Measurements from ENCODE around the gene CENPK. TPM values are rescaled to one million over a fixed set of nuclear protein-coding genes. Genes with fewer than 3 reads are reported as not detected.

Gene CENPK
- total RNA-seq, 4 donors from 2014 or later: 1.5 to 2.8 TPM; not detected in 2

DNA sequence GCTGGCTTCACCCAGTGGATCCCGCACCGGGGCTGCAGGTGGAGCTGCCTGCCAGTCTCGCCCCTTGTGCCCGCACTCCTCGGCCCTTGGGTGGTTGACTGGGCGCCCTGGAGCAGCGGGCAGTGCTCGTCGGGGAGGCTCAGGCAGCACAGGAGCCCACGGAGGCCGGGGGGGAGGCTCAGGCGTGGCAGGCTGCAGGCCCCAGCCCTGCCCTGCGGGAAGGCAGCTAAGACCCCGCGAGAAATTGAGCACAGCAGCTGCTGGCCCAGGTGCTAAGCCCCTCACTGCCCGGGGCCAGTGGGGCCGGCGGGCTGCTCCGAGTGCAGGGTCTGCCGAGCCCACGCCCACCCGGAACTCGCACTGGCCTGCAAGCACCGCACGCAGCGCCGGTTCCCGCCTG is 77.6 kb downstream of the CENPK start:
- no peaks in the 10 kb centered on the region for H3K27me3 ChIP-seq
- TF ChIP-seq POLR2A (IDR thresholded peaks at IDR 0.05) (no peak), EP300 (IDR thresholded peaks at IDR 0.05) (no peak)
- TF ChIP-seq, protein P1, sequence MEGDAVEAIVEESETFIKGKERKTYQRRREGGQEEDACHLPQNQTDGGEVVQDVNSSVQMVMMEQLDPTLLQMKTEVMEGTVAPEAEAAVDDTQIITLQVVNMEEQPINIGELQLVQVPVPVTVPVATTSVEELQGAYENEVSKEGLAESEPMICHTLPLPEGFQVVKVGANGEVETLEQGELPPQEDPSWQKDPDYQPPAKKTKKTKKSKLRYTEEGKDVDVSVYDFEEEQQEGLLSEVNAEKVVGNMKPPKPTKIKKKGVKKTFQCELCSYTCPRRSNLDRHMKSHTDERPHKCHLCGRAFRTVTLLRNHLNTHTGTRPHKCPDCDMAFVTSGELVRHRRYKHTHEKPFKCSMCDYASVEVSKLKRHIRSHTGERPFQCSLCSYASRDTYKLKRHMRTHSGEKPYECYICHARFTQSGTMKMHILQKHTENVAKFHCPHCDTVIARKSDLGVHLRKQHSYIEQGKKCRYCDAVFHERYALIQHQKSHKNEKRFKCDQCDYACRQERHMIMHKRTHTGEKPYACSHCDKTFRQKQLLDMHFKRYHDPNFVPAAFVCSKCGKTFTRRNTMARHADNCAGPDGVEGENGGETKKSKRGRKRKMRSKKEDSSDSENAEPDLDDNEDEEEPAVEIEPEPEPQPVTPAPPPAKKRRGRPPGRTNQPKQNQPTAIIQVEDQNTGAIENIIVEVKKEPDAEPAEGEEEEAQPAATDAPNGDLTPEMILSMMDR (IDR thresholded peaks at IDR 0.05): no peak
- peaks cover 0 to 12% (median 0%) of the 10 kb centered on the region in 4 donors for H3K4me1 ChIP-seq
- WGBS, 2 donors: 92 to 96% methylated on average over 17 to 20 of the region's 28 CpGs
- no peak overlapping the region for H3K27ac ChIP-seq
- DNase-seq (ENCODE audit: low spot score in 2 of 2): no peak
- H3K4me3 ChIP-seq: no peak overlapping the region
- no peaks in the 10 kb centered on the region for H3K9me3 ChIP-seq
- no peaks in the 10 kb centered on the region for H3K36me3 ChIP-seq

DNA sequence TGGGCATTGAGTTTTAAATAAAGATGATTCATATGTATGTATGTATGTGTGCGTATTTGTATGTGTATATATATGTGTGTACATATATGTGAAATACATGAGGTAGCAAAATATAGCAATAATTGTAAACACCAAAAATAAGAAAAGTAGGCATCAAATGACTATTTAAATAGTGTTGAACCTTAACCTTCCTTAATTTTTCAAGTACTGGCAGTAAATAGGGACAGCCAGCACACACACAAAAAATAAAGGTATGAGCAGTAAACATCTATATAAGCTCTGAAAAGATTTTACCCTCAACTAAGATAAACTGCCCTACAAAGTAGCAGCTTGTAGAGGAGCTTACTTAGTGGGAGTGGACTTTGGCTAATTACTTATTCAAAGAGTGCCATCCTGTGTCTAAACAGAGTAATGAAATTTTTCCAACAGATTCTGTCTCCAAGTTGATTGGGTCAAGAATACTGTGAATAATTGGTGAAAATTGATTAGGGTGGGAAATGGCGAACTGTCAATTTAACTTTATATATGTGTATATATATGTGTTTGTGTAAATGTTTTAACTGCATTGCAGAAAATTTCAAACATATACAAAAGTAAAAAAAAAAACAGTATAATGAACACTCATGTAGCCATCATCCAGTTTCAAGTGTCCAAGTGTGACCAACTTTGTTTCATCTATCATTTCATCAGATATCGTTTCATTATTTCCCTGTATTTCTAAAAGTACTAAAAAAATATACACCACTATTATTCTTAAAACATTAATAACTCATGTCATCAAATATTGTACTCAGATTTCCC is 79.2 kb downstream of the CENPK start:
- H3K27ac ChIP-seq: peak overlapping the region; percentile 70 to 94 (median 90)
- H3K4me3 ChIP-seq: peak overlapping the region; percentile 44 to 59 (median 49)
- no peak for DNase-seq (ENCODE audit: low spot score in 2 of 2)
- H3K4me1 ChIP-seq: peaks cover 0 to 17% (median 5%) of the 10 kb centered on the region in 4 donors
- no peaks in the 10 kb centered on the region for H3K27me3 ChIP-seq
- H3K9me3 ChIP-seq: no peaks in the 10 kb centered on the region
- no peak for TF ChIP-seq EP300 (IDR thresholded peaks at IDR 0.05)
- TF ChIP-seq, protein P1 (IDR thresholded peaks at IDR 0.05): peak; percentile 36 to 77 (median 54)
- no peaks in the 10 kb centered on the region for H3K36me3 ChIP-seq
- WGBS, 2 donors: 29 to 39% methylated on average over 3 of the region's 3 CpGs

DNA sequence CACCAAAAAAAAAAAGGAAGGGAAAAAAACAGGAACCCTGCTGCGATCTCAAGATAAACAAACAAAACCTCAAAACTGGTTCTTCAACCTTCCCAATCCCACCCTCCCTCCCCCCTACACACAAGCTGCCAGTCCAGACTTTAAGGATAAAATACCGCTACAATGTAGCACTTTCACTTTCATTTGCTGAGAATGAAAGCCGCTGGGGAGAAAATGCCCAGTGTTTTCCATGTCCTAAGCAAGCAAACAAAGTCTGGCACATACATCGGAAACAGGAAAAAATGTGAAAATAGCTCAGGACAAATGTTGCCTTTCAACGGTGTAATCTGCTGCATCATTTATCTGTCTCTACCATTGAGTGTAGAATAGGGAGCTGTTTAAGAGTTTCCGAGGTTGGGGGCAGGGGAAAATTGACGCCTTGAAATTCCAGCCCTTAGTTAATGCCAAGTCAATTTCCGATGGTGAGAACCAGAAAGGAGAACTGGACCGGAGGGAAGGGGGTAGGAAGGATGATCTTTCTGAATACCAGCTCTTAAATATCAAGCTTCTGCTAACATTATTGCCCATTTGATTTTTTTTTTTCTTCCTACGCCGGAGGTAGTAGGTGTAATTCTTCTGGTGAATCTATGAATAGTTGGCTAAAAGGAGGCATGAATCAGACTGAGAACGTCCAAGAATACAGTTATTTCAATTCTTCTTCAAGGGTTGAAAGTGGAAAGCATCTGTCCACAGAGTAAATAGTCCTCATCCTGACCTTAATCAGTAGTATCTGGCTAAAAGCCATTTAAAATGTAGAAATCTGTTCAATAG is 80.0 kb downstream of the CENPK start:
- H3K4me3 ChIP-seq: peak overlapping the region; percentile 44 to 59 (median 49)
- no peaks in the 10 kb centered on the region for H3K27me3 ChIP-seq
- H3K27ac ChIP-seq: peak overlapping the region; percentile 70 to 94 (median 90)
- no peaks in the 10 kb centered on the region for H3K9me3 ChIP-seq
- H3K36me3 ChIP-seq: no peaks in the 10 kb centered on the region
- peak in 1 of 2 donors; percentile 24 for DNase-seq (ENCODE audit: low spot score in 2 of 2)
- TF ChIP-seq EP300 (IDR thresholded peaks at IDR 0.05) (peak in 1 of 2 donors; percentile 14), POLR2A (IDR thresholded peaks at IDR 0.05) (no peak)
- TF ChIP-seq, protein P1 (IDR thresholded peaks at IDR 0.05): no peak
- WGBS, 2 donors: 1% methylated on average over 12 of the region's 12 CpGs
- peaks cover 0 to 17% (median 5%) of the 10 kb centered on the region in 4 donors for H3K4me1 ChIP-seq

DNA sequence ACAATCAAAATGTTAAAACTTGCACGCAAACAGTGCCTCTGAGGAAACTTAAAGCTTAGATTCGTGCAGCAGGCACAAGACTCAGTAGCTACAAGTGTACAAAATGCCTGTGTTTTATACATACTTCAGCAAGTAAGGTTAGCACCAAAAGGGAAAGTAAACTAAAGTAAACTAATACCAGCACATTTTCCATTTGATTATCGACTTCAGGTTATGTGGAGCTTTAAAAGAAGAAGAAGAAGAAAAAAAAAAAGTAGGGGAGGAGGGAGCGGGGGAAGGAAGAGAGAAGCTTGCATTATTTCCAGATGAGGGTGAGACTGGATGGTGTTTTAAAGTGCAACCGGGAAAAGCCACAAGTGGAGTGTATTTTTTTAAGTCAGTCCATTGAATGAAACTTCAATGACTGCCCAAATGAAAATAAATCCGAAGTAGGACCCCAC is 80.7 kb downstream of the CENPK start:
- peak overlapping the region; percentile 70 to 94 (median 90) for H3K27ac ChIP-seq
- no peak for DNase-seq (ENCODE audit: low spot score in 2 of 2)
- 0 to 1% methylated on average over 6 of the region's 6 CpGs for WGBS, 2 donors

More for the DNA sequence above, 80.7 kb downstream of the CENPK start:
- Histone ChIP-seq H3K4me1 (peaks cover 0 to 17% (median 5%) of the 10 kb centered on the region in 4 donors), H3K36me3 (no peaks in the 10 kb centered on the region), H3K4me3 (peak overlapping the region; percentile 44 to 59 (median 49)), H3K27me3 (no peaks in the 10 kb centered on the region), H3K9me3 (no peaks in the 10 kb centered on the region)
- TF ChIP-seq POLR2A (IDR thresholded peaks at IDR 0.05): no peak
- TF ChIP-seq, protein P1 (IDR thresholded peaks at IDR 0.05): no peak
- no peak for TF ChIP-seq EP300 (IDR thresholded peaks at IDR 0.05)

Data from tibial nerve (tissue), 4 donors.